ENCODE results near the gene RPTOR.

Gene RPTOR

DNA sequence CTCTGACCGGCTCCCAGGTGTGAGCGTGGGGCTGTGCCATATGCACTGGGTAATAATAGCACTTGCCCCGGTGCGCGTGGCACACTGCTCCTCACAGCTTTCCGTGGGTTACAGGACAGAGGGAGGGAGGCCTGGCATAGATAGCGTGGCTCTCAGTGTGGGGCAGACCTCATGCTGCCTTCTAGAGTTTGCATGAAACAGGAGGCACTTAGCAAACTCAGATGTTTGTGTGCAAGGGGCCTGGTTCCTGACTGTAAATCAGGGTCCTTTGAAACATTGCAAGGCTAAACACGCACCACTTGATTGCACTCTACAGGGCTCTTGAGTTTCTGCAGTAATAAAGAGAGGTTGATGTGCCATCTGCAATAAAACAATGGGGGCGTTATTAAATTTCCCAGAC lies 101.7 kb downstream of the RPTOR start:
- no peak for DNase-seq

DNA sequence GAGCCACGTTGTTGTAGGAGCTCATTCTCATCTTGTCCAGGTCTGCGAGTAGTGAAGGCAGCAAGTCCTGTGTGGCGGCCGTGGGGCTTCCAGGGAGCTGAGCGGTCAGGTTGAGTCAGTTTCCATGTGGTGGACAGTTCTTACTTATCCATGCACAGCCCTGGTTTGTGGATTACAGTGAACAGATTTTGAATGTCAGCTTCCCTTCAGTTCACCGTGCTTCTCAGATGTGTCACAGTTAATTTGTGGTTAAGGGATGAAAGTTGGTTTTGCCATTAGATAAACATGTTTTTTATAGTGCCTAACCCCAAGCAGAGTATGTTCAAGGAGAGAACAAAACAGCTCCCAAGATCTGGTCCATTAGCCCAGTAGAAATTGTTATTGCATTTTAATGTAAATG lies 103.1 kb downstream of the RPTOR start:
- no peak for DNase-seq

DNA sequence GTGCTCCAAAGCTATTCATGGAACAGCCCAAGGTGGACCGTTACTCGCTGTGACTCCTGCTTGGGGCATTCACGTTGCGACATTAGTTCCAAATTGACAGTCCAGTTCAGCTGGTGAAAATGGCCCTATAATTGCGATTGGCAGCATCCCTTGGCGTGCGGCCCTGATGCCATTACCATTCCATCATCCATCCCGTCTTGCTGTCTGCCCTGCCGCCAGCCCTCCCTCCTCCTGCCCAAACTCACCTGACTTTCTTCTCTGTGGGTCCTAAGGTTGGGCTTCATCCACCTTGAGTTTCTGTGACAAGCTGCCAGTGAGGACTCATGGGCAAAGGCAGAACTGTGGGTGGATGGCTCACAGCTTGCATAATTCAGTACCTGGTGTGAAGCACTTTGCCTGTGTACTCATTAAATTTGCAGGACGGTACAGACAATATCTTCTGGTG lies 104.6 kb downstream of the RPTOR start:
- DNase-seq = no peak

DNA sequence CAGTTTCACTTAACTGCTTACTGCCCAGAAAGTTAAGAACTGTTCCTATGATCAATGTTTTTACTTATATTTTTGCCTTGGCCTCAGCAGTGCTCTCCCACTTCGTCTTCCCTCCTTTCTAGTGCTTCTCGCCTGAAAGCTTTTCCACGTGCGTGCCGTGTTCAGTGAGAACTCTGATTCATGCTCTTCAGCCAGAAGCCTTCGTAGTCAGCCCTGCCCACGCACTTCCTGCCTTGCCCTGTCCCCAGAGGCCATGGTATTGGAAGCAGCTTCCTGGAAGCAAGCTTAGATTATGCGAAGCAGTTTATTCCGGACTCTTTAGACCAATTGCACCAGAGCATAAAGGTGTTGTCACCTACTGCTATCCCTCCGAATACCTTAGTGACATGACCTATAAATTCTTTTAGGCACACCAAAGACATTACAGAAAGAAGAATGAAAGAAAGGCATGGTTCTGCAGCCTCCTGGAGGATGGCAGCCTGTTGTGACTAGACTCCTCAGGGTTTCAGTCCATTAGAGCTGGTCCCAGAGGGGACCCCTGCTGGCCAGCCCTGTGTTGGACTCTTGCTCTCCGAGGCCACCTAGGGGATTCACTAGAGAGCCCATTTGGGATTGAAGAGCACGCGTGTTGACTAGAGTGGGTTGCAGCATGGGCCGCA lies 105.2 kb downstream of the RPTOR start:
- DNase-seq = peak; percentile 46

DNA sequence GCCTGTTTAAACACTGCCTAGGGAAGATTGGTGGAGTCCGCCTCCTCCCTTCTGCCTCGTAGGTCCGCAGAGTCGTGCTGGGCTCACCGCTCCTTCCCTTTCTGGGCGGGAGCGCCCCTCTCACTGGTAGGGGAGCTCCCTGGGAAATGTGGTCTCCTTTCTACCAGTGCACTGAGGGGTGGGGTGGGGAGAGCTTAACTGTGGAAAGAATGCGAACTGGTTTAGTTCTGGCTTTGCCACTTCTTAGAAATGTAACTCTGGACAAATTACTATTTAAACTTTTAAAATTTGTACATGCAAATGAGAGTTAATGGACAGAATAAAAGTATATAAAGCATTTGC lies 105.7 kb downstream of the RPTOR start:
- DNase-seq = no peak

DNA sequence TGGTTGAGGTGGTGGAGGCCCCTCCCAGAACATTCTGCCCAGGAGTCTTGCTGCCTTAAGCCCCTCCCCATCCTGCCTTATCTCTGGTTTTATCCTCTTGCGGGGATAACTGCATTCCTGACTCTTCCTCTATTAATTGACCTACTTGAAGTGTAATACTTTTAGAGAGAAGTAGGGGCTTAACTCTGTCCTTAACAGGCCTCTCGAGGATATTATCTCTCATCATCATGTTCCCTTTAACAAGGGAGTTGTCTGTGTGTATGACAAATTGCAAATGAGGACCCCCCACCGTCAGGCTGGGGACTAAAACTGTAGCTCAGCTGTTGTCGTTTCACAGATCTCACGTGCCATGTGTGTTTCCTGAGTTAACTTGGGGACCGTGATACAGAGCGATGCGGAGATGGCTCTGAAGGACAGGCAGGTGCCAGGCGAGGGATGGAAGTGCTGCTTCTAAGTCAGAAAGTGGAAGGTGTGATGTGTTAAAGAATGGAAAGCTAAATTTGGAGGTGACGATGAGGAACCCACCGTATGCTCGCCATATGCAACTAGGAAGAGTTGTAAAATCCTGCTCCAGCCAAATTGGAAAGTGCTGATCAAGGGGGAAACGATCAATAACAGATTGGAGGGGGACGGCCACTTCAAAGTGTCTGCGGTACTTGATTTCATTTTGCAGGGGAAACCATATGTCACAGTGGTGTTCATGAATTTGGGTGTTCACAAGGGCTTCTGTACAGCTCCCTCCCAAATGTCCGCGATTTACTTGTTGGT lies 106.3 kb downstream of the RPTOR start:
- no peak for DNase-seq

DNA sequence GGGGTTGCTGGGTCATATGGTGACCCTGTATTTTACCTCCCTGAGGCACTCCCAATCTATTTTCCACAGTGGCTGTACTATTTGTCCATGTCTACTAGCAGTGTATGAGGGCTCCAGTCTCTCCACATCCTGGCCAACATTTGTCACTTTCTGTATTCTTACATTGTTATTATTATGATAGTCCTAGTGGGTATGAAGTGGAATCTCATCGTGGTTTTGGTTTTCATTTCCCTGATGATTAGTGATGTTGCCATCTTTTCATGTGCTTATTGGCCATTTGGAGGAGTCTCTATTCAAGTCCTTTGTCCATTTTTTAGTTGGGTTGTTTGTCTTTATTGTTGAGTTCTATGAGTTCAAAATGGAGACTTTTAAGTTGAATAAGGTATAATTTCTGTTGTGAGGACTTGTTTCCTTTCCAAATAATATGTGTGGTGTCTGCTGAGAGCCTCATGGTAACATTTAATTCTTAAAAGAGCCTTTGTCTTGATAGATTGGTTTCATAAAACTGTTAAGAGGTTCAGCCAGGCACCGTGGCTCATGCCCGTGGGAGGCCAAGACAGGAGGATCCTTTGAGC lies 108.2 kb downstream of the RPTOR start:
- no peak for DNase-seq

DNA sequence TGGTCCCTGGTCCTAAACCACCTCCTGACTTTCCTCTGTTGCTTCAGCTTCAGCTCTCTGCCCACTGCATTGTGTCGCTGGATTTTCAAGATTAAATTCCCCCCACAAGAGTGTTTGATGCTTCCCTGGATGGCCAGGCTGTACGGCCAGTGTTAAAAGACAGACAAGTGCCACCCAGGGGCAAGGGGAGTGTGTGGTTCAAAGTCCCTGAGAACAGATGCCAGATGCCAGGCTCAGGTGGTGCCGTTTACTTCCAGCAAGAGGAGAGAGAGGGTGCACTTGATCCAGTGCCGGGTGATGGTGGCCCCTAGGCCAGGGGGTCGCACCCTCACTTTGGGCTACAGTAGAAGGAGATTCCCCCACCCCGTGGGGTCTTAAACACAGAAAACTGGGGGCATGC lies 109.2 kb downstream of the RPTOR start:
- no peak for DNase-seq

DNA sequence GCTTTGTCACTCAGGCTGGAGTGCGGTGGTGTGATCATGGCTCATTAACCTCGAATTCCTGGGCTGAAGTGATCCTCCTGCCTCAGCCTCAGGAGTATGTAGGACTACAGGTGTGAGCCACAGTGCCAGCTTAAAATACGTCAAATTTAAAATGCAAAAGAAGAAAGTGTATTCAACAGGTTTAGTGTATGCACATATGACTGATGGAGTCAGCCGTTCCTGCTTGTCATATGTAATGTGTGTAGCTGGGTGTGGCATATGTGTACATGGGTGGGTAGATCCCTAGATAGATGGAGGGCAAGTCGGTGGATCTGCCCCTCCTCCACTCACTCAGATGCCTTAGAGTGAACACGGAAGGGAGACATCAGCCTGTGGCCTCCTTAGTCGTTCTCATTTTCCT lies 111.0 kb downstream of the RPTOR start:
- DNase-seq = no peak

DNA sequence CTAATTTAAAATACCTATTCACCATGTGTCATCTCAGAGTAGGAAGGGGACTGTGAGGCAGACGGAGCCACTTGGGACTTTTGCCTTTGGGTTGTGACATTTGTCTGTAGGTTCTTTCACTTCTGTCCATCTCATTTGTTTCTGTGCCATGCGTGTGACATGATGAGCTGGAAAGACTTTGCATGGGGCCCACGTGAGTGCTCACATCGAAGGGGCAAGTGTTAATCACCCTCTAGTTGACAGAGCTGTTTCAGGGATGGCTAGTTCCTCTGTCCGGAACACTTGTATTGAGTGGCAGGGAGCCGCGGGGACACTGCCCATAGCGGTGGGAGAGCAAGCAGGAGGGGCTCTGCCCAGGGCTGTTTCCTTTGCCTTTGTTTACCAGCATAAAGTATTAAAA lies 112.0 kb downstream of the RPTOR start:
- no peak for DNase-seq

DNA sequence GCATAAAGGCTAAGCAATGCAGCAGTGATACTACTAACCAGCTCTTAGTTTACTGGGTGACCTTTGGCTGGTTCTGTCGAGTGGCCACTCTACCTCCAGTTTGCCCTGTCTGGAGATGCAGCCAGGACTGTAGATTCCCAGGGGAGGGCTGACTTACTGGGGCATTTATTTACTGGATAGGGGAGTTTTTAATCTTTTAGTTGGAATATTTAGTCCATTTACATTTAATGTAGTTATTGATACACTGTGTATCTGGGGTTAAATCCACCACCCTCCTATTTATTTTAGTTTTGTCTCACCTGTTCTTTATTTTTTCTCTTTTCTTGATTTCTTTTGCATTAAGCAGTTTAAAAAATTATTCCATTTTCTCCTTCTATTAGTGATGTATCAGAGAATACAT lies 112.9 kb downstream of the RPTOR start:
- no peak for DNase-seq

DNA sequence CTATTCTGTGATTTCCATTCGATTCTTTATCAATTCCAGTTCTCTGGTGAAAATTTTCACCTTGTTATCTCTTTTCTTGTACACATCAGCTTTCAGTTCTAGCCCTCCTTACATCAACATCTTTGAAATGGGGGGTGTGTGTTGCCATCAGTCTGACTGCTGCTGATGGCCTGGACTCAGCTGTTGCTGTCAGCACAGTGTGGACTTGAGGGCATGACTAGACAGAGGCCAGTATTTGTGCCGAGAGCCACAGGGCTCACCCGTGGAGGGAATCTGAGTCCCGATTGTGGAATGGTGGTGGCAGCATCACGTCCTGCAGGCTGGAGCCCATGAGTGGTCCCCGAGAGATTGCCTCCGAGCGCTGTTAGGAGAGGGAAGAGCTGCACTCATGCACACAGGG lies 114.2 kb downstream of the RPTOR start:
- no peak for DNase-seq

DNA sequence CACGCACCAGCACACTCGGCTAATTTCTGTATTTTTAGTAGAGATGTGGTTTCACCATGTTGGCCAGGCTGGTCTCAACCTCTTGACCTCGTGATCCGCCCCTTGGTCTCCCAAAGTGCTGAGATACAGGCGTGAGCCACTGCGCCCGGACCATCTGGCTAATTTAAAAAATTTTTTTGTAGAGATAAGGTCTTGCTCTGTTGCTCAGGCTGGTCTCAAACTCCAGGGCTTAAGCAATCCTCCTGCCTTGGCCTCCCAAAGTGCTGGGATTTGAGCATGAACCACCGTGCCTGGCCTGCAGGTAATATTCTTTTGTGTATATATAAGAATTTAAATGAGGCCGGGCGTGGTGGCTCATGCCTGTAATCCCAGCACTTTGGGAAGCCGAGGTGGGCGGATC lies 115.0 kb downstream of the RPTOR start:
- no peak for DNase-seq

DNA sequence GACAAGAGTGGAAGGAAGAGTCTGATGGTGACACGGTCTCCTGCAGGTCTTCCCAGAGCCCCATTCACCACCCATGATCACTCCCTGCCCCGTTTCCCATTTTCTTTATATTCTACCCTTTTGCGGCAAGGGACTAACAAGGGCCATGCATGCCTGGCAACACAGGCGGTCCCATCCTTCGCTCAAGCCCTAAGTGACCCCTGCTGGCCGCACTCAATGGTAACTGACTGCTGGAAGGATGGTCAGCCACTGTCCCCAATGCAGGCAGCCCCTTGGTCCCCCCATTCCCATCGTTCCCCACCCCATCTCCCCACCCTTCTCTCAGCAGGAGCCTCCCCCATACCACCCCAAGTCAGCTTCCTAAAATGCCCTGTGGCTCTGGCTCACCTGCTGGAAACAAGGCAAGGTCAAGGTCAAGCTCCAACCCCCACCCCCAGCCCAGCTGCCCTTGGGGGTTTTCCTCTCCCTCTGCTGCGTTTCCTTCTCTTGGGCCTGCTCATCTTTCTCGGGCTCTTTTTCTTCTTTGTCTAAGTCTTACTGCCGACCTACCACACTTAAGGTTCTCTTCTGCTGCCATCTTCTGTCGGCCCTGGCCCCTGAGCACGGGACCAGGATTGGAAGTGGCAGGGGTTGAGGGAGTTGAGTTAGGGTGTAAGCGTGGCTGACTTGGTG lies 116.0 kb downstream of the RPTOR start:
- no peak for DNase-seq

DNA sequence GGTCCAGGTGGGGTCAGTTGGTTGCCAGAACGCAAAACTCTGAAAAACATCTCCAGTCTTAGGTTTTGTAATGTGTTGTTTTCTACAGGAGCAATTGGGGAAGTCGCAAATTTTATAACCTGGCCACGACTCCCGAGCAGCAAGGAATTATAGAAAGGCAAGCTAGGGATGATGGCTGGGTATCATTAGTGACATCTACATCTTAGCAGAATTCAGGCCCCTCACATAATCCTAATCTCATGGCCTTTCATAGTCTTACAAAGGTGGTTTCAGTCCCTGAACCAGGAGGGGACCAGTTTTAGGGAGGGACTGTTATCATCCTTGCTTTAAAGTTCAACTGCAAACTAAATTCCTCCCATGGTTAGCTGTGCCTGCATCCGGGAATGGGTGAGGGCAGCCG lies 117.9 kb downstream of the RPTOR start:
- no peak for DNase-seq

DNA sequence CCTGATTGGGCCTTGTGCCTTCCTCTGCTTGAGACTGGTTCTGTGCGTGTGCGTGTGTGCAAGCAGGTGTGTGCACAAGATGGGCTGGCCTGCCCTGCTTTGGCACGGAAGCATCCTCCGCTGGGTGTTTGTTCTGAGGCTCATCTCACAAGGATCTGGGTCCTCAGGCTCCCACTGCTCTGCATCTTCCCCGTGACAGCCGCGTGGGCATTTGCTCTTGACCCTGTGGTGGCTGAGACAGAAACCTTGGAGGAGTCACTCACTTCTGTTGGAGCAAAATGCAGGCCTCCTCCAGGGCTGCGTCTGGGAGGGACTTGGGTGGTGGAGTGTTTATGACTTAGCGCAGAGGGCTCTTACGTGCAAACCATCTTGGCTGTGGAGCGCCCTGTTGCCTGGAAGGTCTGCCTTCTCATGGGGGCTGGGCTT lies 119.2 kb downstream of the RPTOR start:
- no peak for DNase-seq

DNA sequence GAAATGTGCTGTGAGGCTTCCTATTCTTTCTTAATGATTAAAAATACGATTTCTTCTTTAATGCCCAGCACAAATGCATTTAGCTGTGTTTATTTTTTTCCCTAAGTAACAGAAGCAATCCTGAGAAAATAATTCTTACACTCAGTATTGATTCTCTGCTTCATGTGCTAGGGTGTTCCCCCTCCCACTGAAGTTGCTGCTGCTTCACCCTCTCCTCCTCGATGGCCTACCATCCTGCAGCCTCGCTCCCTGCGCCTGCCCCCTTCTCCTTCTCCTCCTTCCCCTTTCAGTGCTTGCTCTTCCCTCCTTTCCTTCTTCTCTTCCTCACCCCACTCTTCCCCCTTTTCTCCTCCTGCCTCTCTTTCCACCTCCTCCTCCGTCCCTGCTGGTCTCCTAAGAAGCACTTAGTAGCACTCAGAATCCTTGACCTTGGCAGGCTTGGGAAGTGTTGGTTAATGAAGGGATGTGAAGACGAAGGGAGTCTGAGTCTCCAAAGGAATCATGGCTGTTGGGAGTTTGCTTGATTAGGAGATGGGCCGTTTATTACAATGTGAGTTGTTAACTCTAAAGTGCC lies 119.7 kb downstream of the RPTOR start:
- DNase-seq = no peak

DNA sequence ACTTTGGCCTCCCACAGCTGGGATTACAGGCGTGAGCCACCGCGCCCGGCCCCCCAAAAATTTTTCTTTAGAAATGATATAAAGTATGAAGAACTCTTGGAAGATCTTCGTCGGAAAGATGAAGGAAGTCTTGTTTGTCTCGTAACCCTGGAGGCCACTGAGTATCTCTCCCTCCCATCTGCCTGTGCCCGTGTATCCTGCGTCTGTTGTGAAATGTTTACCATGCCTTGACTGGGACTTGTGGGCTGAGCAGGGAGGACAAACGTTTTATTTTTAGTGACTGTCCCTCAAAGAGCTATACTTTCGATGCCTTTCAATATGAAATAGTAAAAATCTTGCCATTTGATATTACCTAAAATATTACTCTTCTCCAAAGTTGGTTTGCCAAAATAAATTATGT lies 121.2 kb downstream of the RPTOR start:
- DNase-seq = no peak

DNA sequence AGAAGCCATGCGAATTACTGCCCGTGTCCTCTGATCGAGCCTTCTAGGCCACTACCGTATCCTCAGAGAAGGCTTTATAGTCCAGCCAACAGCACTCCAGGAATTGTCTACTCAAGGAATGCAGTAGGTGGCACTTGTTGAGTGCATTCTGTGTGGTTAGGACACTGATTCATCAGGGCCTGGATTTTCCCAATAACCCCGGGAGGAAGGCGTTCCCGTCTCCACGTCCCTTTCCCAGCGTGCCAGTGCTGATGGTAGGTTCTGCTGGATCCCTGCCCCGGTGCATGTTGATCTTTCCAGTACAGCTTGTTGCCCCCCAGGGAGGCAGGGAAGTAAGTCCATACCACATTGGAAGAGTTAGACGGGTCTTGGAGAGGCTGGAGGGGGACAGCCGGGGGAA lies 122.2 kb downstream of the RPTOR start:
- DNase-seq = no peak

DNA sequence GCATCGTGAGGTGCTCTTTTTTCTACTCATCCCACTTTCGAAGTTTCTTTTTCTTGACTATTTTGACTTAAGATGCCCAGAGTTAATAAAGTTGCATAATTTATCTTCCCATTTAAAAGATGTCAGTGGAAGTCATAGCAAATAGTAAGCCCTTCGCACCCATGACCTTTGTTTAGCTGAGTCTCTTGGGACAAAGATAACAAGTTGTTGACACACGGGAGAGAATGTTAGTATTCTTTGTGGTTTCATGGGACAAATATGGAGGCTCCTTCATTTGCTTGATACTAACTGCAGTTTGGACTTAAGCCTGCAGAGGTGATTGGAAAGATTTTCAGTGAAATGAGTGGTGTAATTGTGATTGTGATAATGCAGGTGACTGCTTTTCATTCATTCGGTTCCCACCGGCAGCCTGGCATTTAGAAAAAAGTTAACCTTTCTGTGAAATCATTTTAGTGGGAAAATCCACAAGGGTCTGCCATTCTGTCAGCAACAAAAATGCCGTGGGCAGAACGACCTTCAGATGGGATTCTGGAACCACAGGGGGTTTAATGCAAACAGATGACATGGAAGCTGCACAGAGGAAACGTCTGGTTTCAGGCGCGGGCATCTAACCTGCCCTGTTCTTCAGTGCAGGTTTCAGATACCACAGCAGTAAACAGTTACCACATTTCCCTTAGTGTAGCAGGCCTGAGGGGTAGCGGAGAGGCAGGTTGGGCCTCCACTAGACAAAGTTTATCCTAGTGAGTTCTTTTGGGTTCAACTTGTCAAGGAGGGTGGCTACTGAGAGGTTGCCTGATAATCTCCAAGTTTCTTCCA lies 123.0 kb downstream of the RPTOR start:
- DNase-seq = no peak

DNA sequence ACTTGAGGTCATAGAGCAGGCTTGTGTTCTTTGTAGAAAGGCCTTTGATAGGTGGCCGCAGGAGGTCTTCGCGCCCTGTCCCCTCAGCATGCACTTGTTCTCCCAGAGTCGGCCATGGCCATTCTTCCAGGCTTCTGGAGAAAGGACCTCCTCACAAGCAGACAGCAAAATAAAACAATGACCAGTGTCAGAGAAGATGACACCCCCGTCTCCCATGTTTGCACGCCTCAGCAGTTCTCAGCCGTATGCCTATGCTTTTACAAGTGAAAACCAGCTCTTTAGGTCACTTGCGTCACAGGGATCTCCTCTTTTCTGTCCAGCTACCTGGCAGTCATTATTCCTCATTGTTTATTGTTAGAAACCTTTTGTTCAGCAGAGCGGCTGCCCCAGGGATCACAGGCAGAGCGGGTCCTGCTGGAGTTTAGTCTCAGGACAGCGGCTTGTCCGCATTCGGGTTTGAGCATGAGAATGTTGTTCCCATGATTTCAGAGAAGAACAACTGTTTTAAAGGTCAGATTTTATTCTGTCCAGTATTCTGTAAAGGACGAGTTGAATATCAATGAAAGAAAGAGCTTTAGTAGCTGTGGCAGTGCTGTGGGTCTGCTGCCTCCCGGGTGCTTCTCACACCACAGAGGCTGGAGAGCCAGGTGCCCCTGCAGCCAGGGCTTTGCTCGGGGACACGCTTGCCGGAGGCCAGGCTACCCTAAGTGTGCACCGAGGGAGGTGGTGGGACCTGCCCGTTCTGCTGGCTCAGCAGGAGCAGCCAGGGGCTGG lies 123.9 kb downstream of the RPTOR start:
- no peak for DNase-seq
